ENCODE measurements around the gene PLB1.

PLB1 gene

DNA sequence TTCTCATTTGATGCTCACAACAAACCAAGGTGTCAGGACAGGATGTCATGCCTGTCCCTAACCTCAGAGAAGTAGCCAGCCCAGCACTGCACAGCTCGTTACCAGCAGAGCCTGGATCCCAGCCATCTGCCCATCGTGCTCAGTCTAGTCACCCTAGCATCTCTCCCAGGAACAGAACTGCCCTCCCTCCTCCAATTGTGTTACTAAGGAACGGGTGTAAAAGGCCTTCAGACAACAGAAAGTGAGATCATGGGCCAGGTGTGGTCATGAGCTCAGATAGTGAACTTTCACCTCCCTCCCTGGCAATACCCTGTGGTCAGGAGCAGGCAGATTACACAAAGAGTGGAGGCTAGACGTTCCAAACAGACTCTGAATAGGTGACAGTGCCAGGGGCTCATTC, 144.0 kb downstream of the PLB1 start:
- peak in 1 of 56 donors; percentile 6 for DNase-seq

GRCh38 chr2:28640260-28640907, 144.5 kb downstream of the PLB1 start:
- no peak for DNase-seq

DNA sequence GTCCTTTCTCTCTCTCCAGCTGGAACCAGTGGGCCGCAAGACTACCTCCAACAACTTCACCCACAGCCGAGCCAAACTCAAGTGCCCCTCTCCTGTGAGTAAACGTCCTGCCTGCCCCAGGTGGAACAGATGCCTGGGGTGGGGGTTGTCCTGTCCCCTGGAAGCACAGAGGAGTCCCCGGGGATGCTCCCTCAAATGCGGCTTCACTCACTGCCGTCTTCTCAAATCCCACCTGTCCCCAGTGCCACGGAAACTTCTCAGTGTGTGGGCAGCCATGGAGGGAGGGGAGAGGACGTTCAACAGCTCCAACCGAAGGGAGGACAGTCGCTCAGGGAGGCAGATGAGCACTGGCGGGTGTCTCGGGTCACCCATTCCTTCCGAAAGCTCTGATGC, 145.0 kb downstream of the PLB1 start:
- no peak for DNase-seq

DNA sequence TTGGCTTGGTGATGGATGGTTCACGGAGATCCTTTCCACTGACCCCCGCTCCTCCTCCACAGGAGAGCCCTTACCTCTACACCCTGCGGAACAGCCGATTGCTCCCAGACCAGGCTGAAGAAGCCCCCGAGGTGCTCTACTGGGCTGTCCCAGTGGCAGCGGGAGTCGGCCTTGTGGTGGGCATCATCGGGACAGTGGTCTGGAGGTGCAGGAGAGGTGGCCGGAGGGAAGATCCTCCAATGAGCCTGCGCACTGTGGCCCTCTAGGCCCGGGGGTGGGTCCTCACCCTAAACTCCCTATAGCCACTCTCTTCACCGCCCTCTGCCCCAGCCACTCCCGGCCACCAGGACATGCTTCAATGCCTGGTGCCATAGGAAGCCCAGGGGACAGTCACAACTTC, 146.9 kb downstream of the PLB1 start:
- DNase-seq: no peak

DNA sequence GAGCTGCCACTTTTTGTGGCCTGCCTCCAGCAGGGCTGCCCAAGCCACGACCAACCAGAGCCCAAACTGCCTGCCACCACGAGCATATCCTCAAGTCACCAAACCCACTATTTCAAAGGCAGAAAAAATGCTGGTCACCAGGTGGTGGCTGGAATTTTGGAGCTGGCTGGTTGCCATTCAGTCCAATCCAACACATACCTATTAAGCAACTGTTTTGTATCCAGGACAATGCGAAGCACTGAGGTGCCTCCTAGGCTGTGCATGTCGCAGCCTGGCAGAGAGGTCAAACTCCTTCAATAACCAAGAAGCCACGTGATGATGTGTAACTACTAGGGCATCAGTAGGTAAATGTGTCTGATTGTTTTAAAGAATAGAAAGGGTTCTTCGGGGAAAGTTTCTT, 147.5 kb downstream of the PLB1 start:
- DNase-seq: no peak

- peak in 1 of 56 donors; percentile 26 for DNase-seq
Measured at GRCh38 chr2:28643911-28644334, 148.1 kb downstream of the PLB1 start.

DNA sequence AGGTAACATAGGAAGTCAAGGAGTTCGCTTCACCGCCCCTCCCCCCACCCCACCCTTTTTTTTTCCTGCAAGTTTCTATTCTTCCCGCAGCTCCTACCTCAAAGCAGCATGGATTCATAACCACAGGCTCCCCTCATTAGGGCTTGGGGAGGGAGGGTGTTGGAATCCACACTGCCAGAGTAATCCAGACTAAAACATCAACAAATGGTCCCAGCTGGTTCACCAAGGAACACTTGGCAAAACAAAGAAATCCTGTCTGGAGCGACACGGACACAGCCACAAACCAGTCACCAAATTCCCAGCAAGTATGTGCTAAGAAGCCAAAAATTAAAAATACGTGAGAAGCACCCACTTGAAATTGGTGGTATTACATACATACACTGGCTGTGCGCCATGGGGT, 148.9 kb downstream of the PLB1 start:
- no peak for DNase-seq

DNA sequence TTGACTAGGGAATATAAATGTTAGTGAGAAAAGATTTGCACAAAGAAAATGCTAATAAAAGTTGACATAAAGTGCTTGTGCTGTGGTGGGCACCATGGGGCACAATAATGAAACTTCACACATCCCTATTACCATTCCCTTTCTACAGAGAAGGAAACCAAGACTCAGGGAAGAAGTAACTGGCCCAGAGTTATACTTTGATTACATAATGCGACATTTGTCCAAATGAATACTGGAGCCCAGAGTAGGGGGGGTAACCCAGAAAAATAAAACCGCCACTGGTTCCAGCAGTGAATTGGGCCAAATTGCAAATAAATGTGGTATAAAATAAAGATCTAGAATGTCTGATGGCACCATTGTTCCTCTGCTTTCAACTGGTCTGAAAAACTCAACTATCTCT, 149.7 kb downstream of the PLB1 start:
- DNase-seq: no peak

DNA sequence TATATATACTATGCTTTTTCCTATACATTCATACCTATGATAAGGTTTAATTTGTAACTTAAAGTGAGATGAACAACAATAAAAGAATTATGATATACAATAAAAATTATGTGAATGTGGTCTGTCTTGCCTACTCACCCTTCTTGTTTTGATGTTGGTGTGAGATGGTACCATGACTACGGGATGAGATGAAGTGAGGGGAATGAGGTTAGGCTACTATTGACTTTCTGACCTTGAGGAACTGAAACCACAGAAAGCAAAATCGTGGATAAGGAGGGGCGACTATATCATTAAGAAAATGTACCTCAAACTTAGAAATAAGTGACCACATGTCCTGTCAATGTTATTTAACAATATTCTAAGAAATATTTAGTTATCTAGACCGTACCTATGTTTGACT, 151.8 kb downstream of the PLB1 start:
- DNase-seq: no peak

- DNase-seq: no peak
Measured at GRCh38 chr2:28648147-28648546, 152.3 kb downstream of the PLB1 start.

- no peak for DNase-seq
Measured at GRCh38 chr2:28648671-28649395, 153.0 kb downstream of the PLB1 start.

- DNase-seq: no peak
Measured at GRCh38 chr2:28649481-28650265, 153.8 kb downstream of the PLB1 start.

DNA sequence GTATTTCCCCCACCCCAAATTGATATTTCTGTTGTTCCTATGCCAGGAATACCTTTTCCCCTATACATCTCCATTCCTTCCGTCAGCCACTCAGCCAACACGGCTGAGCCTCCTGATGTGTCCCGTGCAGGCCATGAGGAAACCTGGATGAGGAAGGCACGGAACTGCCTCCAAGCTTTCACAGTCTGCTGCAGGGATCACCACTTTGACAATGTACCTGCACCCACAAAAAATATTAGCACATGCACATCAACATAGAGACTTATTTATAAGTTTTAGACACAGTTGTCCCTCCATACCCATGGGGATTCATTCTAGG, 154.4 kb downstream of the PLB1 start:
- no peak for DNase-seq

GRCh38 chr2:28652217-28652616, 156.4 kb downstream of the PLB1 start:
- no peak for DNase-seq

- DNase-seq: no peak
Measured at GRCh38 chr2:28653892-28654662, 158.2 kb downstream of the PLB1 start.

DNA sequence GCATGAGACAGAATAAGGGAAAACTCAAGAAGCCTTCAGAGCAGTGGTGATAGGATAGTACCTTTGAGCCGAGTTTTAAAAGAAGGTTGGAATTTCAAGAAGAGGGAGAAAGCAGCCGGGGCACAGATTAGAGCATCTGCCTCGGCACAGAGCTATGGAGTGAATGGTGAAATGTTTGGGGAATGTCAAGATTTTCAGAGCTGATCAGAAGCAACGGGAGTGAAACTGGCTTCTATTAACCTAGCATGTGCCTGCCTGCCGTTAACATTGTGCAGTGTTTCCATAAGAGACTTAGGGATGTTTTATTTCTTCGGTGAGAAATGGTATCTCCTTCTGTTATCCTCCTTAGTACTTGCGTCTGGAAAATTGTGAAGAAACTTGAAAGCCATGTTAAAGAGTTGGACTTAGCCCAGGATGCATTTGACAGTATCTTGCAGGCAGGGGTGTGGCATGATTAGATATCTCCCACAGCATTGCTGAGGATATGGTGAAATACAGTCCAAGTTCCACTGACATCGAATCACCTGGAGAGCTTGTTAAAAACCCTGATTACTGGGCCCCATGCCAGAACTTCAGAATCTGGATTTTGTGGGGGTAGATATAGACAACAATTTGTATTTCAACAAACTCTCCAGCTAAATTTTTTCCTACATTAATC, 158.9 kb downstream of the PLB1 start:
- DNase-seq: no peak

- DNase-seq: no peak
Measured at GRCh38 chr2:28656937-28657615, 161.2 kb downstream of the PLB1 start.

DNA sequence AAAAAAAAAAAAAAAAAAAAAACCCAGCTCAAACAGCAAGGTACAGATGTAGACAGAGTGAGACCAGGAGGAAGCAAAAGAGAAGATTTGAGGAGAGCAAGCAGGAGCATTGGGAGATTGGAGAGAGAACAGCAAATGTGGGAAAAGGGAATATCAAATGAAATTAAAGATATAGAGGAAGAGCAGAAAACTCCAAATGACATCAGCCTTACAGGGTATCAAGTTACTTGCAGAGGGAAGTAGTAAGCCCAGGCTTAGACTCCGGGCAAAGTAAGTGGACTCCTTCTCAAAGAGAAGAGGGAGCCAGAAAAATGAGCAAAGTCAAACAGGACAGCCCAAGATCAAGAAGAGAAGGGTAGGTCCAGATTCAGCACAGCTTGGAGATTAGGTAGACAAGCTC, 162.5 kb downstream of the PLB1 start:
- DNase-seq: no peak

- DNase-seq: no peak
Measured at GRCh38 chr2:28659127-28659526, 163.3 kb downstream of the PLB1 start.

GRCh38 chr2:28661589-28662001, 165.7 kb downstream of the PLB1 start:
- DNase-seq: peak in 2 of 56 donors; percentile 16 to 17

GRCh38 chr2:28662044-28662443, 166.2 kb downstream of the PLB1 start:
- DNase-seq: no peak

Measured in nucleus accumbens (tissue), 56 donors.